ENCODE results near the gene ZFYVE28. TPM values are rescaled to one million over a fixed set of nuclear protein-coding genes. Genes with fewer than 3 reads are reported as not detected.

Gene ZFYVE28
- total and polyA plus RNA-seq, 3 experiments from 2014 or later: 12.9 to 14.8 (median 13.2) TPM

DNA sequence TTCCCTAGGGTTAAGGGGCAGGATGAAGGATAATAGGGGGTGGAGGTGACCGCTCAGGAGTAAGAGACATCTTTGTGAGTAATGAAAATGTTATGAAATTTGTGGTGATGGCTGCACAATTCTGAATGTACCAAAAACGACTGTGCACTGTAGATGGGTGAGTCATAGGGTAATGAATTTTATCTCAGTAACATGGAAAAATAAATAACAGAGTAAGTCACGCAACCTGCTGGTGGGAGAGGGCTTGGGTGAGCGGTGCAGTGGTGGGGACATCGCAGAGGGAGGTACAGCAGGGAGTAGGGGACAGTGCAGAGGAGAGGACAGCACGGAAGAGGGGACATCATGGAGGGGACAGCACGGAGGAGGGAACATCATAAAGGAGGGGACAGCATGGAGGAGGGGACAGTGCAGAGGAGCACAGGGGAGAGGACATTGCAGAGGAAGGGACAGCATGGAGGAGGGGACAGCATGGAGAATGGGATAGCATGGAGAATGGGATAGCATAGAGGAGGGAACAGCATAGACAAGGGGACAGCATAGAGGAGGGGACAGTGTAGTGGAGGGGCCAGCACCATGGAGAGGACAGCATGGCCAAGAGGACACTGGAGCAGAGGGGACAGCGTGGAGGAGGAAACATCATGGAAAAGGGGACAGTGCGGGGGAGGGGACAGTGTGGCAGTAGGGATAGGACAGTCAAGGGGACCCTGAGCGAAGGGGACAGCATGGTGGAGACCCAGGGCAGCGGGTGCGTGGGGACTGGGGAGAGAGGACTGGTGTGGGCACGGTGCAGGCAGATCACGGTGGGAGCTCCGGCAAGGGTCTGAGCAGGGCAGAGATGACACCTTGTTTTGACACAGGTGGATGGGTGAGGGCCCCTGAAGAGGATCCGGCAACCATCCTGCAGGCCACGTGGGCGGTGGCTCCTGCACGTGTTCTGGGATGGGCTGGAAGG lies 88.1 kb downstream of the ZFYVE28 start:
- ChIA-PET CTCF (no interaction called here), POLR2A (no interaction called here)
- Histone ChIP-seq H3K9me3 (ENCODE audit: low read length) (no peaks in the 10 kb centered on the region), H3K27me3 (ENCODE audit: insufficient read depth, low read length, poor library complexity, severe bottlenecking) (no peaks in the 10 kb centered on the region), H3K36me3 (ENCODE audit: insufficient read depth, low read length) (no peaks in the 10 kb centered on the region), H3K27ac (ENCODE audit: low read depth, low read length) (no peak overlapping the region), H3K4me1 (ENCODE audit: insufficient read depth, low read length) (no peaks in the 10 kb centered on the region), H3K4me3 (ENCODE audit: low read length) (no peak overlapping the region)
- H3K36me3 Mint-ChIP-seq: peaks cover 12 to 46% (median 42%) of the 10 kb centered on the region in 3 donors
- H3K4me3 Mint-ChIP-seq: no peak overlapping the region
- no peak for DNase-seq
- peaks cover 0 to 3% (median 0%) of the 10 kb centered on the region in 3 donors for H3K4me1 Mint-ChIP-seq
- H3K27ac Mint-ChIP-seq: peak overlapping the region in 3 of 8 donors; percentile 37 to 57 (median 38)
- H3K9me3 Mint-ChIP-seq: peaks cover 8 to 28% (median 22%) of the 10 kb centered on the region in 5 donors
- peaks cover 0 to 2% of the 10 kb centered on the region in 2 donors for H3K27me3 Mint-ChIP-seq

DNA sequence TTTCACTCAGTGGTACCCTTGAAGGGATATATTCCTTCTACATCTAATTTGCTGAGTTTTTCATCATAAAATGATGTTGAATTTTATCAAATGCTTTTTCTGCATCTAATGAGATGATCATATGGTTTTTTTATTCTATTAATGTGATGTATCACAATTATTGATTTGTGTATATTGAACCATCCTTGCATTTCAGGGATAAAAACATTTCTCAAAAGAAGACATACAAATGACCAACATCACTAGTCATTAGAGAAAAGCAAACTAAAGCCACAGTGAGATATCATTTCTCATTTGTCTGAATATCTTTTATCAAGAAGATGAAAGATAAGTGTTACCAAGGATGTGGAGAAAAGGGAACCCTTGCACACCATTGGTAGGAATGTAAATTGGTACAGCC lies 90.9 kb downstream of the ZFYVE28 start:
- no peaks in the 10 kb centered on the region for H3K27me3 ChIP-seq (ENCODE audit: insufficient read depth, low read length, poor library complexity, severe bottlenecking)
- DNase-seq: no peak
- CTCF ChIA-PET: no interaction called here
- Mint-ChIP-seq H3K36me3 (peaks cover 12 to 54% (median 31%) of the 10 kb centered on the region in 3 donors), H3K27ac (no peak overlapping the region), H3K4me1 (peaks cover 1 to 7% (median 3%) of the 10 kb centered on the region in 3 donors), H3K27me3 (no peaks in the 10 kb centered on the region), H3K4me3 (no peak overlapping the region), H3K9me3 (peaks cover 8 to 34% (median 25%) of the 10 kb centered on the region in 5 donors)
- H3K27ac ChIP-seq (ENCODE audit: low read depth, low read length): no peak overlapping the region
- no peak overlapping the region for H3K4me3 ChIP-seq (ENCODE audit: low read length)
- no peaks in the 10 kb centered on the region for H3K4me1 ChIP-seq (ENCODE audit: insufficient read depth, low read length)
- no peaks in the 10 kb centered on the region for H3K36me3 ChIP-seq (ENCODE audit: insufficient read depth, low read length)
- no peaks in the 10 kb centered on the region for H3K9me3 ChIP-seq (ENCODE audit: low read length)
- POLR2A ChIA-PET: no interaction called here

DNA sequence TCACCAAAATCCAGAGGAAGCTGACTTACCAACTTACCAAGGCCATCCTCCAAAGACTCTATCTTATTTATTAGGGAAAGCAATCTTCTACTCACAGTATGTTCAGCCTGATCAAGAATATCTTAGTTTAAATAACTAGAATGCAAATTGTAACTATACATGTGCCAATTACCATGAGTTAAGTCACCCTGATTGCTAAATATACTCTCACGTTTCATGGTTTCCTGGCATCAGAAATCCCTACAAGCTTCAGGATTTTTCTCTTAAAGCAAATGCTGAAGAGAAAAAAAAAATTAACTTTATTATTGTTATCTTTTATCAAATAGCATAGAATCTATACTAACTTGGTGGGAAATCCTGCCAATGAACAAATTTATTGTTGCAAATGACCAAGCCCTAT lies 93.6 kb downstream of the ZFYVE28 start:
- Mint-ChIP-seq H3K36me3 (peaks cover 9 to 48% (median 21%) of the 10 kb centered on the region in 3 donors), H3K27ac (no peak overlapping the region), H3K27me3 (peaks cover 0 to 4% of the 10 kb centered on the region in 2 donors), H3K9me3 (peaks cover 8 to 34% (median 25%) of the 10 kb centered on the region in 5 donors), H3K4me3 (no peak overlapping the region), H3K4me1 (peaks cover 12 to 21% (median 15%) of the 10 kb centered on the region in 3 donors)
- Histone ChIP-seq H3K4me1 (ENCODE audit: insufficient read depth, low read length) (peaks cover 10% of the 10 kb centered on the region), H3K36me3 (ENCODE audit: insufficient read depth, low read length) (no peaks in the 10 kb centered on the region), H3K27me3 (ENCODE audit: insufficient read depth, low read length, poor library complexity, severe bottlenecking) (no peaks in the 10 kb centered on the region), H3K9me3 (ENCODE audit: low read length) (no peaks in the 10 kb centered on the region), H3K4me3 (ENCODE audit: low read length) (no peak overlapping the region), H3K27ac (ENCODE audit: low read depth, low read length) (no peak overlapping the region)
- POLR2A ChIA-PET: no interaction called here
- CTCF ChIA-PET: no interaction called here
- no peak for DNase-seq

DNA sequence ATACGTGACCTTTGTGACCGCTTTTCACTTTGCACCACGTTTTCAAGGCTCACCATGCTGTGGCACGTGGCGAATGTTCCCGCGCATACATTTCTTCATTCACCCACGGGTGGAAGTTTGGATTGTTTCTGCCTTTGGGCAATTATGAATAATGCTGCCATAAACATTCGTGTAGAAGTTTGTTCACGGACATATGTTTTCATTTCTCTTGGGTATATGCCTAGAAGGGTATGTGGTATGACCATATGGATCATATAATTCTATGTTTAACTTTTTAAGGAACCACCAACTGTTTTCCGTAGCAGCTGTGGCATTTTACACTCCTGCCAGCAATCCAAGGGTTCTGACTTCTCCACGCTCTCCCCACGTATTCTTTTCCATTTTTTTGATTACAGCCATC lies 95.6 kb downstream of the ZFYVE28 start:
- H3K27ac Mint-ChIP-seq: peak overlapping the region in 4 of 8 donors; percentile 14 to 52 (median 50)
- H3K27ac ChIP-seq (ENCODE audit: low read depth, low read length): no peak overlapping the region
- peaks cover 0 to 4% of the 10 kb centered on the region in 2 donors for H3K27me3 Mint-ChIP-seq
- DNase-seq: no peak
- POLR2A ChIA-PET: no interaction called here
- H3K4me1 ChIP-seq (ENCODE audit: insufficient read depth, low read length): peaks cover 10% of the 10 kb centered on the region
- CTCF ChIA-PET: no interaction called here
- H3K4me1 Mint-ChIP-seq: peaks cover 12 to 21% (median 15%) of the 10 kb centered on the region in 3 donors
- peaks cover 0 to 27% (median 3%) of the 10 kb centered on the region in 3 donors for H3K36me3 Mint-ChIP-seq
- H3K4me3 Mint-ChIP-seq: no peak overlapping the region
- no peaks in the 10 kb centered on the region for H3K27me3 ChIP-seq (ENCODE audit: insufficient read depth, low read length, poor library complexity, severe bottlenecking)
- H3K9me3 Mint-ChIP-seq: peaks cover 0 to 21% (median 12%) of the 10 kb centered on the region in 5 donors
- no peak overlapping the region for H3K4me3 ChIP-seq (ENCODE audit: low read length)
- no peaks in the 10 kb centered on the region for H3K9me3 ChIP-seq (ENCODE audit: low read length)
- H3K36me3 ChIP-seq (ENCODE audit: insufficient read depth, low read length): no peaks in the 10 kb centered on the region

DNA sequence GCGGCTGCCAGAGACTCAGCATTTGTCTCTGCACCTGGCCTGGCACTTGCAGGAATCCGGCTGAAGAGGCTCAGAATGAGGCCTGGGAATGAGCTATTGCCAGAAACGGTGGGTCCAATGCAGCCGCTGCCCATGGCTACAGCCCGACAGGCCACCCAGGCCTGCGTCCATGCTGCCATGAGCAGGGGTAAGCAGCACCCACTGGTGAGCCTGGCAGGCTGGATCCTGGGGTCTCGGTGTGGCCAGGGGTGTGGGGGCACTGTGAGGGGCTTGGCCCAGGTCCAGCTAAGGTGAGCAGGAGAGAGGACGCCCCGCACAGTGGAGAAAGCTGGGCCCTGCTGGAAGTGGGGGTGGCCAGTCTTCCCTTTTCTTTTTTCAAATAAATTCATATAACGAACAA lies 96.2 kb downstream of the ZFYVE28 start:
- DNase-seq: no peak
- H3K4me3 ChIP-seq (ENCODE audit: low read length): no peak overlapping the region
- Mint-ChIP-seq H3K9me3 (peaks cover 0 to 15% (median 6%) of the 10 kb centered on the region in 5 donors), H3K36me3 (peaks cover 0 to 21% (median 0%) of the 10 kb centered on the region in 3 donors), H3K4me1 (peaks cover 12 to 21% (median 15%) of the 10 kb centered on the region in 3 donors), H3K27me3 (peaks cover 0 to 4% of the 10 kb centered on the region in 2 donors), H3K4me3 (no peak overlapping the region), H3K27ac (peak overlapping the region in 2 of 8 donors; percentile 19 to 48)
- H3K27me3 ChIP-seq (ENCODE audit: insufficient read depth, low read length, poor library complexity, severe bottlenecking): no peaks in the 10 kb centered on the region
- H3K36me3 ChIP-seq (ENCODE audit: insufficient read depth, low read length): no peaks in the 10 kb centered on the region
- ChIA-PET POLR2A (no interaction called here), CTCF (no interaction called here)
- no peak overlapping the region for H3K27ac ChIP-seq (ENCODE audit: low read depth, low read length)
- H3K4me1 ChIP-seq (ENCODE audit: insufficient read depth, low read length): peaks cover 10% of the 10 kb centered on the region
- H3K9me3 ChIP-seq (ENCODE audit: low read length): no peaks in the 10 kb centered on the region

DNA sequence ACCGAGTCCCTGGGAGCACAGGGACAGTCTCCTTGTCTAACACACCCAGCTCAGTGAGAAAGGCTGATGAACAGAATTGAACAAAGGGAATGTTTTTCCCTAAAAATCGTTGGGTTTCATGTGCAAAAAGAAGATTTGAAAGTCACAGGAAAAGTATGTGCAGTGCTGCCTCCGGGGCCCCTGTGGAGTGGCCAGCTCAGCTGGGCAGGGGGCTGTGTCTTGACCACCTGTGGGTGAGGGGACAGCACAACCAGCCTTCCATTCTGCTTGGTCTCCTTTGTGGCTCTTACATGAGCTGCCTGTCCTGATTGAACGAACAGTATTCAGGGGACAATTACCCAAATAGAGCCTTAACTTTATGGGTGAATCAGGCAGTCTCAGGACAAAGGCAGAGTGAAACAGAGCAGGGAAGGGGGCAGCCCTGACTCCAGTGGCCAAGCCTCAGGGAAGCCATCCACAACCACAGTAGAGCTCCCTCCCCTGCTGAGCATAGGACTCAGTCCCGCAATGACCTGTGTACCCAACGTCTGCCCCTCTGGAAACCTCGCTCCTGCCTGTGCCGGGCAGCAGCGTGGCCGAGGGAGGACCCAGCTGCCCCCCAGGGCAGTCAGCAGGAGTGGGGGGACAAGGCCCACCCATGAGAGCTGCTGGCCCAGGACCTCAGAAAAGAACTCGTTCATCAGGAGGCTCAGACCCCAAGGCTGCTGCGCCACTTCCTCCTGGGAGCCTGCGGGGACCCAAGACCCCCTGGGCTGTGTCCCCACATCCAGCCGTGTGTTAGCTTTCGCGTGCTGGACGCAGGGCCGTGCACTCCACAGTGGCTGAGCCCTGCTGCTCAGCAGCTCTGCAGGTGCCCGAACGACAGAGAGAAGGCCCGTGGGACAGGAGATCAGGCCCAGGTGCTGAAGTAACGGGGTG lies 96.9 kb downstream of the ZFYVE28 start:
- H3K4me1 Mint-ChIP-seq: peaks cover 12 to 21% (median 15%) of the 10 kb centered on the region in 3 donors
- no peak for DNase-seq
- POLR2A ChIA-PET: interaction anchor here (1.1 kb wide), 1 partner anchor 72 kb away, joined by 6 read pairs; no protein-coding TSS in a partner anchor
- Histone ChIP-seq H3K27me3 (ENCODE audit: insufficient read depth, low read length, poor library complexity, severe bottlenecking) (no peaks in the 10 kb centered on the region), H3K9me3 (ENCODE audit: low read length) (no peaks in the 10 kb centered on the region), H3K36me3 (ENCODE audit: insufficient read depth, low read length) (no peaks in the 10 kb centered on the region), H3K4me3 (ENCODE audit: low read length) (no peak overlapping the region), H3K4me1 (ENCODE audit: insufficient read depth, low read length) (peaks cover 10% of the 10 kb centered on the region), H3K27ac (ENCODE audit: low read depth, low read length) (no peak overlapping the region)
- peak overlapping the region in 2 of 7 donors; percentile 15 to 38 for H3K4me3 Mint-ChIP-seq
- H3K36me3 Mint-ChIP-seq: peaks cover 0 to 18% (median 0%) of the 10 kb centered on the region in 3 donors
- peak overlapping the region in 3 of 8 donors; percentile 32 to 70 (median 44) for H3K27ac Mint-ChIP-seq
- peaks cover 0 to 11% (median 3%) of the 10 kb centered on the region in 5 donors for H3K9me3 Mint-ChIP-seq
- CTCF ChIA-PET: interaction anchor here (1.0 kb wide), 1 partner anchor 32 kb away, joined by 3 read pairs; no protein-coding TSS in a partner anchor
- peaks cover 0 to 4% of the 10 kb centered on the region in 2 donors for H3K27me3 Mint-ChIP-seq

DNA sequence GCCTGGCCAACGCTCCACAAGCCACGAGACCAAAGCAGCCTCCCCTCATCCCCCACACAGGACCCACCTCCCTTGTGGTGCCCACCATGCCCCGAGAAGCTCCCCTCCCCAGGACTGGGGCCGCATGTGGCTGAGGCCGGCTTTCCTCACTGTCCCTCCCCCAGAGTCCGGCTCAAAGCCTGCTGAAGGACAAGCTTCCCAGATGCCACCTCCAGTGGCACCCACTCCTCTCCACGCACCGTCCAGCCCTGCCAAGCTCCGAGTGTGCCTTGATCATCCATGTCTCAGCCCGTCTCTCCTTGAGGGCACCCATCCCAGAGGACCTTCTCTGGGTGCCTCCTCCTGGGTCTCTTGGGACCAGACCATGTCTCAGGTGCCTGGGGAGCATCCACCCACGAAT lies 97.7 kb downstream of the ZFYVE28 start:
- H3K27me3 Mint-ChIP-seq: peaks cover 0 to 4% of the 10 kb centered on the region in 2 donors
- peaks cover 0 to 9% (median 3%) of the 10 kb centered on the region in 5 donors for H3K9me3 Mint-ChIP-seq
- no peaks in the 10 kb centered on the region for H3K9me3 ChIP-seq (ENCODE audit: low read length)
- H3K4me3 ChIP-seq (ENCODE audit: low read length): no peak overlapping the region
- H3K27ac ChIP-seq (ENCODE audit: low read depth, low read length): no peak overlapping the region
- peaks cover 0 to 15% (median 1%) of the 10 kb centered on the region in 3 donors for H3K36me3 Mint-ChIP-seq
- ChIA-PET CTCF (interaction anchor here (1.0 kb wide), 1 partner anchor 33 kb away, joined by 3 read pairs; no protein-coding TSS in a partner anchor), POLR2A (interaction anchor here (1.1 kb wide), 1 partner anchor 73 kb away, joined by 6 read pairs; no protein-coding TSS in a partner anchor)
- peaks cover 12 to 21% (median 15%) of the 10 kb centered on the region in 3 donors for H3K4me1 Mint-ChIP-seq
- no peaks in the 10 kb centered on the region for H3K27me3 ChIP-seq (ENCODE audit: insufficient read depth, low read length, poor library complexity, severe bottlenecking)
- peak overlapping the region in 5 of 8 donors; percentile 32 to 94 (median 54) for H3K27ac Mint-ChIP-seq
- H3K4me1 ChIP-seq (ENCODE audit: insufficient read depth, low read length): peaks cover 10% of the 10 kb centered on the region
- peak overlapping the region in 2 of 7 donors; percentile 15 to 38 for H3K4me3 Mint-ChIP-seq
- DNase-seq: no peak
- H3K36me3 ChIP-seq (ENCODE audit: insufficient read depth, low read length): no peaks in the 10 kb centered on the region
